A172 (cell line): ENCODE measurements around the gene CSNK1E. TPM values are rescaled to one million over a fixed set of nuclear protein-coding genes. Genes with fewer than 3 reads are reported as not detected.

Experiments used
- DNase-seq: peaks from one replicate; pipeline ENCODE4 v3.0.0-alpha.2; 2015; ENCODE audit warnings: low spot score
- total RNA-seq: library from RNA; depleted of rRNA; stranded (reverse); fragments of >200 nt; shearing (Covaris generic); gene quantifications from 2 replicates; pipeline ENCODE4 v1.2.3, GENCODE V29; 2014

CSNK1E gene
- total RNA-seq, 1 experiment from 2014 or later = 61.3 TPM

DNA sequence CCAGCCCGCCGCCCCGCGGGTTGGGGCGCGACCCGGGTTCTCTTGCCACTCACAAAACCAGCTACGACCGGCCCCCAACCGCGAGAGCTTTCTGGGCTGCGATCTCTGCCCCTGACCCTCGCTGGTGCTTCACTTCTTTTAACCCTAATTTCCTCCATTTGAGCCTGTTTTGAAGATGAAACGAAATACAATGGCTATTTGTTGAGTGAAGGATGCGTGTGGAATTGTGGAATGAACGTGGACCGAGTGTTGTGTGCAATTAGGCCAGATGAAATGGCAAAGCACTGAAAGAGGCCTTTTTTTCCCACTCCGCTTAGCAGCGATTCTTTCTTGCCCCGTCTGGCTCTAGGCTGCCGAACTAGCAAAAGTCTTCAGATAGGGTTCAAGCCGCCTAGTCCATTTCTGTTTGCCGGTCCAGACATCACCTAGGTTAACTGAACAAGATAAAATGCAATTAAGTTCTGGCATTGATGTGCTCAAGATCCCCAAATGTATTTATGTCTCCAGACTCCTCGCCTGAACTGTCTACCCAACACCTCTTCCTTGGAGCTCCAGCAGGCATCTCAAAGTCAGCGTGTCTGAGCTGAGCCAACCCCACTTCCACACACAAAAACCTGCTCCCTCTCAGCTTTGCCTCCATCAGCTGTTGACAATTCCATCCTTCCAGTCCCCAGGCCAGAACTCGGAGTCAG, 44.0 kb downstream of the CSNK1E start:
- DNase-seq = no peak

DNA sequence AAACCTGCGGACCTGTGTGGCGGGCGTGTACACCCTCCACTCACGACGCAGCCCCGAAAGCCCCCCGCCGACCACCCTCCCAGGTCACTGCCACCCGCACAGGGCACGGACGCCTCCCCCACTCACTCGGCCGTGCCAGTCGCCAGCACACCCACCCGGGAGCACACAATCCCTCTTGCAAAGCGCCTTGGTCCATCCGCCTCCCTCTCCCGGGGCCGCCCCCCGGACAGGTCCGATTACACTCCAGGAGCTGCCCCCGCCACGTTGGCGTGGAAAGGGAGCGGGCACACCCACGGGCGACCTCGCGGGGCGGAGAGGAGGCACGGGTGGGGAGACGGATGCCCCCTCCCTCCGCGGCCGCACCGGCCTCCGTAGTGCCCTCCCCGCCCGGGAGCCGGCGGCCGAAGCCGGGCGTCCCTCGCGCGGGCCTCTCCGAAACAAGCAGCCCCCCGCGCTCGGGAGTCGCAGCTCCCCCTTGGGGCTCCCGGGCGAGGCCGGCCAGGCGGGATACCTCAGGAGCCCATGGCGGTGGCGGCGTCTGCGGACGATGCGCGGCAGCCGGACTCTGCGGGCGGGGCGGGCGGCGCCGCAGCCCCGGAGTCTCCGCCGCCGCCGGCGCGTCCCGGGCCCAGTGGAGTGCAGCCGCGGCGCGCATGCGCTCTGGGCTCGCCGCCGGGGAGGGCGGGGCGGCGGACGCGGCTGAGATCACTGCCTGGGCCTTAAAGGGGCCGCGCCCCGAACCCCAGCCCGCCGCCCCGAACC, 44.7 kb downstream of the CSNK1E start, which contains the start of gene TMEM184B:
TMEM184B (minus strand) TSS at position 638 of the 762 bp plus-strand sequence. CDS start 25,049 bp downstream, outside the sequence.
- DNase-seq = no peak

DNA sequence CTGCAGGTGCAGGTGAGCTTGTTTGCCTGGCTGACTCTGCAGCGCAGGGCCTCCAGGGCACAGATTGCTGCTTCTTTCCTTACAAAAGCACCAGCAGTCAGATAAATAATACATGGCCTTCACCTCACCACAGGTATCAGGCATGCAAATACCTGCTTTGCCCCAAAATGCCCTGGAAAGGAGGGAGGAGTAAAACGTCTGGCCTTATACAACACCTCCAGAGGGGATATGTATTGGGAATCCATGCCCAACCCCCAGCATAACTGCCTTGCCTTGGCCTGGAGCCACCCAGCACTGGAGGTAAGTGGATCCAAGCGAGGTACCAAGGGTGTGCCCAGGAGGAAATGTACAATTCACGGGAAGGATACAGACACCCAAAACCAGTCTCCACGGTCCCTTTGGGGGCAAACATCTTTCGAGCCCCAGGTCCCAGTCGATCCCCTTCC, 45.3 kb downstream of the CSNK1E start:
- DNase-seq = no peak

DNA sequence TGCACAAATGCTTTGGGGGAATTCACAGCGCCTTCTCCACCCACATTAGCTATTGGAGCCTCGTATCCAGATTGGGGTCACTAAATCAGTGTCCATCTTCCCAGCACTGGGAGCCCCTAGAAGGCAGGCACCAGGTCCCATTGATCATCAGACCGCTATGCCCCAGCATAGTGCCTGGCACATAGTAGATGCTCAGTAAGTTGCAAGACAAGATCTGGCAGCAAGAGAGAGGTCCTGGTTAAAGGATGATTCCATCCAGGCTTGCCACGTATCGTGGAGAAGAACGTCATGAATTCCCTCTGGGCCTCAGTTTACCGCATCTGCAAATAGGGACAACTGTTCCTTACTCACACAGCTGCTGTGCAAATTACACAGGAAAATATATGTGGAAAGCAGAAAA, 46.1 kb downstream of the CSNK1E start:
- no peak for DNase-seq

DNA sequence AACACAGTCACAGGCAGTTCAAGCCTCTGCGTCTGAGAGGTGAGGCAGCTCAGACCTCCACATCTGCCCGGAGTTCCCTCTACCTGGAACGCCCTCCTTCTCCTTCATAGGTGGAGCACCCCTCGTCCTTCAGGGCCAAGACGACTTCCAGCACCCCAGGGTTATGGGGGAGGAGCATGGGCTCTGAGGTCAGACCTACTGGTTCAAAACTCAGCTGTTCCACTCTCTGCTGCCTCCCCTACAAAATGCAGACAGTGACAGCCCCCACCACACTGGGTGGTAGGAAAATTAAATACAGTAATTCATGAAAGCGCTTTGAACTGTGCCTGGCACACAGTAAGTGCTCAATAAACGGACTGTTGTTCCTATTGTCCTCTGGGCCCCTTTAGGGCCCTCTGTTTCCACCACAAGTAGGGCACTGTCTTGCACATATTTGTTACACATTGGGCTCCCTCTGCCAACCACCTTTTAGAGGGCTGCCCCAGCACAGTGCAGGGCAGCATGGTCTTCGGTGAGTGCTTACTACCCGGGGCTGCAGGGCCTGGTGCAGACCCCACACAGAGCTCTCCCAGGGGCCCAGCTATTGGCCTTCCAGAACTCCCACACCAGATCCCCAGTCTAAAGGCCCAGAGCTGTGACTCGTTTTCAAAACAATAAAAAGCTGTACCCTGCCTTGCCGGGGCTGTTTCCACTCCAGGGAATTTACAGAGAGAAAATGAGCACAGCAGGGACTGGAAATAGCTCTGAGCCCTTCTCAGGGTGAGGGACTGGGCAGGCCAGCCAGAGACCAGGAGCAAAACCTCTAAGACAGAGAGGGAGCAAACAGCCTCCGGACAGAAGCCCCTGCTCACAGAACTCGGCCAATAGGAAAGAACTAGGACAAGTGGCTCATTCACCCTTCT, 46.9 kb downstream of the CSNK1E start:
- DNase-seq = no peak

DNA sequence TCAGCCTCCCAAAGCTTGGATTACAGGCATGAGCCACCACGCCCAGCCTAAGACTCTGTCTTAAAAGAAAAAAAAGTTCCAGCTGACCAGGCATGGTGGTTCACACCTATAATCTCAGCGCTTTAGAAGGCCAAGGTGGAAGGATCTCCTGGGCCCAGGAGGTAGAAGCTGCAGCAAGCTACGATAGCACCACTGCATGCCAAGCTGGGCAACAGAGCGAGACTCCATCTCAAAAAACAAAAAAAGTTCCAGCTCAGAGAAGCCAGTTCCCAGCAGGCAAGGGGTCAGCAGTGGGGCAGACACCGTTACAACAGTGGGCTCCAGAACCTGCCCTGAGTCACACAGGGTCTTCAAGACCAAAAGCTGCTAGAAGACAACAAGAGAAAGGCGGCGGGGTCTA, 47.8 kb downstream of the CSNK1E start:
- DNase-seq = no peak

DNA sequence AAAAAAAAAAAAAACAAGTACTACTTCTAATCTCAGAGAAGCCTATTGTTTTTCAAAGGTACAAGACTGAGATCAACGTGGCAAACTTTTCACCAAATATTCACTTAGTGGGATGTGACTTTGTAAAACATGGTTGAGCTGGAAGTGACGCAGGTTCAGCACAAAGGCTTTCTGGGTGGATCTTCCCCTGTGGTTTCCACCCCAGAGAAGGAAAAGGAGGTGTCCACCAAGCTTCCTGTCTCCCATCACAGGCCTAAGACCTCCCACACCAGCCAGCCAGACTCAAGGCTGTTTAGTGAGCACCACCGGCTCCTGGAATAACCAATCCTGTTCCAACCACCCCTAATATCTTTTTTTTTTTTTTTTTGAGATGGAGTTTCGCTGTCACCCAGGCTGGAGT, 50.1 kb downstream of the CSNK1E start:
- peak; percentile 42 for DNase-seq

DNA sequence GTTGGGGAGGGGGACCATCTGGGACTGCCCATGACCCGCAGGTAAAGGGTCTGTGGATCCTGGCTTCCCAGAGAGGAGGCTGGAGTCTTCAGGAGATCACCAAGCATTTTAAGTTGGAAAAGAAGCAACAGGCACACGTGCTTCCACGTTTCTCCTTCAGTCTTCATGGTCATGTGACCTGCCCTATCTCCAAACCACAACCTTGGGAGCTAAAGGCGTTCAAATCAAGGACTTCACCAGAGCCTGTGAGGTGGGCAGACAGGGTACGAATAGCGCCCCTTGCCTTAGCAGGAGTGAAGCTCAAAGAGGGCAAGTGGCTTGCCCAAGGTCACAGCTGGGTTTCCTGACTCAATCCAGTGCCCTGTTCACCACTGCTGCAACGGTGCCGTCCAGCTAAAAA, 51.1 kb downstream of the CSNK1E start:
- no peak for DNase-seq

DNA sequence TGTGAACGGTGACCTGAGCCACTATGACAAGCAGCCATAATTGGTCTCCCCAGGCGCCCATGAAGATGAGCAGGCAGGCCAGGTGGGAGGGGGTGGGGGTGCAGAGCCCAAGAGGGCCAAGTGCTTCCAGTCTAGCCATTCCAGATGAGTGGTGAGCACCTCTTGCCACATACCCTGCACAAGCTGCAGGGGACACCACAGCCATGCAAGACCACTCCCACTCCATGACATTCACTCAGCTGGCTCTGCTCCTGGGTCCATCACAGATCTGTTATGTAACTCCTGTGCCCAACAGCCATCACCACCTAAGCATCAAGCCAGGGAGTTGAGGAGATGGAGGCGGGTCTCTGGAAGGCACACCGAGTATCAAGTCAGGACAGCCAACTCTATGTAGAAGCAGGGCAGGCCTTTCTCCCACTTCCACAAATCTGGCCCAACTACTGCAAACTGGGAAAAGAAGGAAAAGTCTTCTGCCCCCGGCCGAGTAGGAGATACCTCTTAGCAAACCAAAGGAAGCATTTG, 52.9 kb downstream of the CSNK1E start:
- no peak for DNase-seq

DNA sequence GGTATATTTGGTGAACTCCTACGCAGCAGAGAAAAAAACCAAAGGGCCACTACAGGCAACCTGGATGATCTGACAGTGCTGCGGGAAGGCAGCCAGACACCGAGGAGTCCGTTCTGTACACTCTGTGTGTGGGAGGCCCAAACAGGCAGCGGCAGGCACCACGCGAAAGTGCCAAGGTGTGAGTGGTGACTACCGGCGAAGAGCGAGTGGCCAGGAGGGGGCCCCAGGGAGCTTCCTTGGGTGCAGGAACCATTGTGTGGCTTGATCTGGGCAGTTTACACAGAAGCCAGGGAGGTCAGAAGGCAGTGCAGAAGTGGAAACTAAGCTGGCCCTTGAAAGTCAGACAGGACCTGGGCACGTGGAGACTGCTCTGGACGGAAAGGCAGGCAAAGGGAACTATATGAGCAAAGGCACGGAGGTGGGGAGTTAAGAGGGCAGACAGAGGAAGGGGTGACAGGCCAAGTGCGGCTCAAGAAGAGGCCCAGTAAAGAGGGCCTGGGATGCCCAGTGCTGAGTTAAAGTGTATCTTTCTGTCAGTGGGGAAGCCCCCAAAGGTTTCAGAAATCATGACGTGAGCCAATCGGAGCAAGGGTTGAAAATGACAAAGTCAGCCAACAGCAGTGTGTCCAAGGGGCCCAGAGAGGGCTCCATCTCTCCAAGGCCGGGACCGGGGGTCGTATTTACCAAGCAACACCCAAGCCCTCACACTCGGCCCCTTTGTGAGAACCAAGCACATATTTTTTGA, 55.0 kb downstream of the CSNK1E start:
- no peak for DNase-seq

DNA sequence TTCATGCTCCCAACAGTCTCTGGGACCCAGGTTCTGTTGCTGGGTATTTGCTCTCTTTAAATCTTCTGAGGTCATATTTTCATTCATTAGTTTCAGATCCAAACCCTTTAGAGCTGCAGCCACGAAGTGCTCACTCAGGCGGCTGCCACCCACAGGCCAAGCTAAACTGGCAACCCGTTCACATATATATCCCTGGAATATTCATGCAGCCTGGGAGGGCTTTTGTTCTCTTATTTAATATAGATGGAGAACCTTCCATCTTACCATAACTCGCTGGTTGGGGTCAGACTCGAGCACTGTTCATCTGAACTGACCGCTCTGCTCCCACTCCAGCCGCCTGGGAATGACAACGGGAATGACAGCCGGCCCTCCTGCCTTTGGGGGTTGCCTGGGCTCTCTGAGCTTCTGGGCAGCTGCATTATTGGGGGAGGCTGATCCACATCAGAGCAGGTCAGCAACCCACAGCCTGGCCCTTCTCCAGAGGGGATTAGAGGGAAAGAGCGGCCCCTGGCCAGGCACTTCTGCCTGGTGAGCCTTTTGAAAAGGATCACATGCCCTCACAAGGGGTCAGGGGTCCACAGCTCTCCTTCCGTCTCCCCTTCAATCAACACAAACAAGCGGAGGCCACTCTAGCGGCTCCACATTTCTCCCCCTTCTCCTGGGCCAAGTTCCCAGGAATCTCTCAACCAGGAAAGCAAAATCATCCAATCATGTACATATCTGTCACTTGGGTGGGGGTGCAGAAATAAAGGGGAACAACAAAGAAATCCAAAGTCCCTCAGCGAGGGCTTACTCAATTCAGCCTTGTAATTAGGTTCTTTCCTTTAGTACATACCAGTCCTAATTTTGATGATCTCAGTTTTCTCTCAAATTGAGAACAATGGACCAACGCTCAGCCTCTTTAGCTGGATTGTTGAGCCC, 56.2 kb downstream of the CSNK1E start:
- DNase-seq = no peak

DNA sequence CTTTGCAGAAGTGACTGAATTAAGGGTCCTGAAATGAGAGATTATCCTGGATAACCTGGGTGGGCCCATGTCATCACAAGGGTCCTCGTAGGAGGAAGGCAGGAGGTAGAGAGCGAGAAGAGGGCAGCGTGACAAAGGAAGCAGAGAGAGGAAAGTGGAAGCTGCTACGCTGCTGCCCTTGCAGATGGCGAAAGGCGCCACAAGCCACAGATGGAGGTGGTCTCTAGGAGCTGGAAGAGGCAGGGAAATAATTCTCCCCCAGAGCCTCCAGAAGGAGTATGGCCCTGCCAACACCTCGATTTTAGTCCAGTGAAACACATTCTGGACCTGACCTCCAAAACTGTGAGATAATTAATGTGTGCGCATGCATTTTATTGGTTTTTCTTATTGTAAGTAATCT, 57.9 kb downstream of the CSNK1E start:
- DNase-seq = no peak

DNA sequence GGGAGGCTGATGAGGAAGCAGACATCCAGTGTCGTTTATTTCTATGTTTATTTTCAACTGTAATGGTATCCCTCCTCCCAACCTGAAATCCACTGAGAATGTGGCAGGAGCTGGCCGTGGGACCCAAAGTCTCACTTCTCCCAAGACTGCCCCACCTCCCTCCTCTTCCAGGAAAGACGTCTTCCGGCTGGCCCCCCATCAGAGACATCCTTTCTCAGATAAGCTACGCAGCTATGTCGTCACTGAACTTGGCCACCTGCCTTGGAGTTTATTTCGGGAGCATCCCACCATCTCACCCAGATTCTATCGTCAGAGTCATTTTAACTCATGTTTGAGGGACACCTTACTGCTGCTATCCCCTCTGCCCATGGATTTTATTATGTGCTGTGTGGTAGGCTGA, 58.3 kb downstream of the CSNK1E start:
- DNase-seq = no peak

DNA sequence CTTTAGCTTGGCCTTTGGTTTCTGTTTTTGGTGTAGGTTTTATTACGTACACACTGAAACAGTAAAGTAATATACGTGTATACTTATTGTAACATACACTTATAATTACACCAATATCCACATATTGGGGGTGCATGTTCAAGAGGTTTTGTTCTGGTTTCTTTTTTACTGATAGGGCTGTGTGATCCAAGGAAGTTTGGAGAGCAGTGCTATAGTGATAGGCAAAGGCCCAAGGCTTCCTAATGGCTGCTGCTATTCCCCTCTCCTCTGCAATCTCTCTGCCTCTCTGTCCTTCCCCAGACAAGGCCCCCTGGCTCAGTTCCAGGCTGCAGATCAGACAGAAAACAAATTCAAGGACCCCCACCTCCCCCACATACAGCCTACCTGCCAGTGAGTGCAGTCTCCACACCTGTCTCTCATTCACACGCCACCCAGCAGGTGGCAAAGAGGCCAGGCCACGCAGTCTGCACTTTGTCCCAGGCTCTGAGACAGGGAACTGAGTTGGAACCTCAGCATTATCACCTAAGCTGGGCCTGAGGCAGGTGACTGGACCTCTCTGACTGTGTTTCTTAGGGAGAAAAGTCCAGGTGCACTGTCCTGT, 59.5 kb downstream of the CSNK1E start:
- no peak for DNase-seq

DNA sequence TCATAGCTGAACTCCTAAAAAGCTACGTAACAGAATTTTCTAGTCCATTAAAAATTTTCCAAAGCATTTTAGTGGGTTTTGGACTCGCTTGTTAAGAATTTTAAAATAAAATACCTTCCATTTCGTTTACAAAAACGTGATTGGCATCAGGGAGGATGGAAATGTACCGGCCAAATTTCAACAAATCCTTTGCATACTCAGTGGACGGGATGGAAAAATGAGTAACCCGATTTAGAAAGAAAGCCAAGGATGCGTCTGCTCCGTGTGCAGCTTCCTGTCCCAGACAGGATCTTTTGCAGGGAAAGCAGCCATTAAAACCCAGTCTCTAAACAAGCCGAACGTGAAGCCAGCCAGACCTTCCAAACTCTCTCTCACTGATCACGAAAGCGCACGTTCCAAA, 60.1 kb downstream of the CSNK1E start:
- DNase-seq = peak; percentile 37

DNA sequence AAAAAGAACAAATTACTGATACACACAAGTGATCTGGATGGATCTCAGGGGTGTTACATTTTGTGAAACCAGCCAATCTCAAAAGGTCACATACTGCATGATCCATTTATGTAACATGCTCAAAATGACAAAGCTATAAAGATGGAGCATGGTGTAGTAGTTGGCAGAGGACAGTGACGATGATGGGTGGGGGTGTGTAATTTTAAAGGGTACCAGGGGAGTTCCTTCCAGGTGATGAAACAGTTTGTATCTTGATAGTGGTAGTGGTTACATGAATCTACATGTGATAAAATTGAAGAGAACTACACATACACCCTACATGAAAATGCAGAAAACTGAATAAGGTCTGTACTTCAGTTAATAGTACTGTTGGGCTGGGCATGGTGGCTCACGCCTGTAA, 61.5 kb downstream of the CSNK1E start:
- no peak for DNase-seq

DNA sequence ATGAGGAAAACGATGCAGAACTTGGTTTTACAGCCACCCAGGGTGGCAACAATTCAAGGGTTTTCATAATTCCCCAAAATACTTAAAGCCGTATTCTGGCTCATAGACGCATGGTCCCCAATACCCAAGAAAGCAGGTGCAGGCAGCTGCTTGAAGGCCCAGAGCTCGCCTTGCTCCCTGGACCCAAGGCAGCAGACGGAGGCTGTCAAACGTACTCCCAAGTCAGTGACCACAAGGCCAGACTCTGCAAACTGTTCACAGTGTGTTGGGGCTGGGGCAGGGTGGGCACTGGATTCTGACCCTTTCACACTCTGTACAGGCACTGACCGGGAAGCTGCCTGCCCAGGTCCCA, 65.9 kb downstream of the CSNK1E start:
- no peak for DNase-seq

DNA sequence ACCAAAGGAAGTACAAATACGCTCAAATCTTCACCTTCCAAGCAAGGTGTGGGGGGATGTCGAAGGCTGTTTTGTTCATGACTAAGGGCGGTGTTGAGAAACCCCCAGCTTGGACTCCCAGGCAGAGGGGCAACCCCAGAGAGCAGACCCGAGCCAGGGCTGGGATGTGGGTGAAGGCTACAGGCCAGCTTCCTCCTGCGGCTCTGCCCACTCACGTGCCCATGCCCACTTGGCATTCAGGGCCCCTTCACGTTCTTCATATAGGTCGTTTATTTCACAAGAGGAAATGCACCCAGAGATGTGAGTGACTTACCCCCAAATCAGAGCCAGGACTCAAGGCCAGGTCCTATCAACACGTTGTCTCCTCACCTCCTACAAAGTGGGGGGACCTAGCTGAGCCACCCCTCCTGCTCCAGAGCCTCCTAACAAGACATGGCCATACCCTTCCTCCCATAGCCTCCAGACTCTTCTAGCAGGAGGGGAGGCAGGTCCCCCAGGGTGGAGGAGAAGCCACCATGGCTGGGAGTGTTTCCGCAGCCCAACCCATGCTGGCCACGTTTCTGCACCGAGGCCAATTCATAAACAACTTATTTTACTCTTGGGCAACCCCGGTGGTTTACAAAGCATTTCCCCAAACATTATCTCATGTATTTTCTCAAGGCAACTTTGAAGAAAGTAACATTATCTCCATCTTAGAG, 66.4 kb downstream of the CSNK1E start:
- DNase-seq = no peak
